Smooth muscle cell of the coronary artery (primary cell): Measurements from ENCODE around the gene MRPL52. TPM values are rescaled to one million over a fixed set of nuclear protein-coding genes. Genes with fewer than 3 reads are reported as not detected.

Source experiments
- total RNA-seq: library from RNA; depleted of rRNA; stranded (reverse); fragments of >200 nt; gene quantifications from 2 replicates; pipeline ENCODE4 v1.2.3, GENCODE V29; 2014; ENCODE audit warnings: low replicate concordance

Gene MRPL52
- total RNA-seq = 39.5 and 75.6 TPM in 2 replicates

GRCh38 chr14:22829661-22830442 lies at the start of gene MRPL52:
MRPL52 (plus strand) TSS chr14:22829887; CDS start chr14:22829913, 26 bp downstream.

GRCh38 chr14:22814941-22815713 lies 14.6 kb upstream of the MRPL52 start, which contains the start of gene SLC7A7:
SLC7A7 (minus strand) TSS chr14:22815435; CDS start chr14:22813398, 2,037 bp downstream.

GRCh38 chr14:22836301-22837113 lies 6.8 kb downstream of the MRPL52 start, which contains the start of gene MMP14:
MMP14 (plus strand) TSS chr14:22836585; CDS start chr14:22836818, 233 bp downstream.

GRCh38 chr14:22871224-22872032 lies 41.7 kb downstream of the MRPL52 start, which contains the start of gene LRP10:
LRP10 (plus strand) TSS chr14:22871740; CDS start chr14:22872304, 564 bp downstream.

GRCh38 chr14:22883173-22883976 lies 53.7 kb downstream of the MRPL52 start, which contains the start of gene REM2:
REM2 (plus strand) TSS chr14:22883222; CDS start chr14:22883288, 66 bp downstream.

Other genes with a start within 250 kb of the MRPL52 start
- gene DAD1, start 240.7 kb upstream of the MRPL52 start, total RNA-seq = 148 and 382 TPM in 2 replicates
- 16.3 and 18.1 TPM in 2 replicates for gene ABHD4, start 231.6 kb upstream of the MRPL52 start, total RNA-seq
- gene OR6J1, start 185.5 kb upstream of the MRPL52 start, total RNA-seq = not detected in 2 replicates
- 31.8 and 84.5 TPM in 2 replicates for gene OXA1L, start 63.2 kb upstream of the MRPL52 start, total RNA-seq
- 1.2 and 16.2 TPM in 2 replicates for gene SLC7A7, start 14.5 kb upstream of the MRPL52 start, total RNA-seq
- gene MMP14, start 6.7 kb downstream of the MRPL52 start, total RNA-seq = 361 and 371 TPM in 2 replicates
- 47.1 and 59.4 TPM in 2 replicates for gene LRP10, start 41.9 kb downstream of the MRPL52 start, total RNA-seq
- gene REM2, start 53.3 kb downstream of the MRPL52 start, total RNA-seq = 0.08 TPM in 1 of 2 replicates, not detected in the other
- gene RBM23, start 89.3 kb downstream of the MRPL52 start, total RNA-seq = 46.7 and 118 TPM in 2 replicates
- gene PRMT5, start 99.5 kb downstream of the MRPL52 start, total RNA-seq = 61.3 and 86.6 TPM in 2 replicates
- gene HAUS4, start 127.2 kb downstream of the MRPL52 start, total RNA-seq = 27.0 and 29.3 TPM in 2 replicates
- gene AJUBA, start 152.7 kb downstream of the MRPL52 start, total RNA-seq = 19.2 and 54.1 TPM in 2 replicates
- 6.2 and 10.6 TPM in 2 replicates for gene C14orf93, start 180.3 kb downstream of the MRPL52 start, total RNA-seq
- 210 and 299 TPM in 2 replicates for gene PSMB5, start 205.0 kb downstream of the MRPL52 start, total RNA-seq
- not detected in 2 replicates for gene PSMB11, start 212.3 kb downstream of the MRPL52 start, total RNA-seq
- gene CDH24, start 227.6 kb downstream of the MRPL52 start, total RNA-seq = 4.0 and 4.9 TPM in 2 replicates